K562 (cell line): ENCODE data around the gene KXD1. TPM values are rescaled to one million over a fixed set of nuclear protein-coding genes. Genes with fewer than 3 reads are reported as not detected.

Experiments
- ARID2 ChIP-seq: fragments of 450-650 bp; IDR thresholded peaks from 2 replicates; pipeline ENCODE4 v1.6.1; 2017; ENCODE audit warnings: antibody characterized with exemption, mild to moderate bottlenecking
- FOXM1 ChIP-seq, 2 experiments: fragments of 450-650 bp in 1 of 2; sonication (generic) in 1 of 2; formaldehyde crosslinking in 1 of 2; IDR thresholded peaks; 2 replicates each; pipeline versions ENCODE4 v1.6.1 to v1.9.0; 2017 to 2022; ENCODE audit warnings: low read depth in 2 of 2, mild to moderate bottlenecking in 2 of 2, missing genetic modification reagents in 1 of 2, moderate library complexity in 1 of 2
- GABPA ChIP-seq: fragments of 200-800 bp; sonication (Bioruptor generic); conservative IDR thresholded peaks from 2 replicates; pipeline ENCODE4 v1.6.1; 2016; ENCODE audit warnings: low read depth, missing genetic modification characterization, missing compliant biosample characterization
- NCOA1 ChIP-seq: fragments of 450-650 bp; IDR thresholded peaks from 2 replicates; pipeline ENCODE4 v1.6.1; 2016; ENCODE audit warnings: low read depth
- POLR2B ChIP-seq: fragments of 450-650 bp; IDR thresholded peaks from 2 replicates; pipeline ENCODE4 v1.6.1; 2018; ENCODE audit warnings: low read depth; ENCODE audit not compliant: partially characterized antibody
- SPI1 ChIP-seq: IDR thresholded peaks from 2 replicates; pipeline ENCODE4 v1.6.1; 2011; ENCODE audit warnings: low read depth, low read length, control low read depth, borderline replicate concordance
- ZBTB40 ChIP-seq, 2 experiments: fragments of 450-650 bp in 1 of 2; sonication (generic) in 1 of 2; formaldehyde crosslinking in 1 of 2; IDR thresholded peaks; 2 replicates each; pipeline versions ENCODE4 v1.7.1 to v1.9.0; 2016 to 2022; ENCODE audit warnings: inconsistent platforms in 1 of 2, mild to moderate bottlenecking in 1 of 2, missing genetic modification reagents in 1 of 2
- ZEB2 ChIP-seq: fragments of 450-650 bp; IDR thresholded peaks from 2 replicates; pipeline ENCODE4 v1.6.1; 2016
- ZKSCAN8 ChIP-seq: fragments of 200-800 bp; sonication (Bioruptor generic); IDR thresholded peaks from 2 replicates; pipeline ENCODE4 v1.6.1; 2016; ENCODE audit warnings: missing genetic modification characterization, missing compliant biosample characterization
- polyA plus RNA-seq, 8 experiments: library from polyadenylated mRNA; depleted of rRNA in 4 of 8; stranded (reverse) in 5 of 8; unstranded in 3 of 8; fragments of >200 nt; fragmentation: Nextera tagmentation in 2 of 8; fragmentation: Illumina TruSeq in 1 of 8; extraction: Ambion mirVana in 2 of 8; extraction: Trizol in 1 of 8; gene quantifications; 2 replicates each; pipeline versions ENCODE4 v1.2.1 to v1.2.3, GENCODE V29; 2011 to 2014; ENCODE audit warnings: inconsistent platforms in 1 of 8, missing spikeins in 1 of 8
- total RNA-seq, 7 experiments: library from RNA; depleted of rRNA in 6 of 7; stranded (reverse); fragments of >200 nt in 6 of 7; fragmentation: Illumina TruSeq in 2 of 7; extraction: Trizol in 2 of 7; gene quantifications; 2 replicates each; pipeline versions ENCODE4 v1.2.1 to v1.2.3, GENCODE V29; 2011 to 2021; ENCODE audit warnings: low replicate concordance in 1 of 7
- TF ChIP-seq, protein P1 (sequence below), 3 experiments: fragments of 200-800 bp in 1 of 3; fragments of 250-450 bp in 1 of 3; fragments of 450-650 bp in 1 of 3; sonication (Bioruptor Pico) in 1 of 3; sonication (Bioruptor generic) in 1 of 3; formaldehyde crosslinking in 1 of 3; IDR thresholded peaks; 2 replicates each; pipeline versions ENCODE4 v1.6.1 to v1.8.0; 2016 to 2022; ENCODE audit warnings: mild to moderate bottlenecking in 2 of 3, missing genetic modification characterization in 2 of 3, missing compliant biosample characterization in 1 of 3, moderate library complexity in 1 of 3
- TF ChIP-seq, protein P2 (sequence below), 3 experiments: fragments of 200-800 bp in 1 of 3; sonication (Bioruptor generic) in 1 of 3; sonication (generic) in 1 of 3; formaldehyde crosslinking in 1 of 3; IDR thresholded peaks; 2 replicates each; pipeline versions ENCODE4 v1.6.1 to v1.8.0; 2016 to 2022; ENCODE audit warnings: mild to moderate bottlenecking in 2 of 3, missing compliant biosample characterization in 2 of 3, missing genetic modification characterization in 2 of 3, missing genetic modification reagents in 1 of 3

Gene KXD1
- total and polyA plus RNA-seq, 9 of the 15 experiments (the other 6 are each of a cell fraction or from before 2014, with no cell fraction given) = 21.9 to 210 (median 118) TPM

GRCh38 chr19:18588611-18589379 is 31.1 kb downstream of the KXD1 start, which contains the start of gene REX1BD (continued):
- TF ChIP-seq POLR2B (peak; percentile 61), SPI1 (0 out of 2 replicates have a peak, but pooled peaks have one; percentile 8), FOXM1 (IDR thresholded peaks at IDR 0.05; ENCODE audit: low read depth) (peak; percentile 67), FOXM1 (CRISPR knock-in tag; IDR thresholded peaks at IDR 0.05; ENCODE audit: low read depth) (peak; percentile 27; the same call in 1 of the 2 replicates), ARID2 (no peak), ZBTB40 (IDR thresholded peaks at IDR 0.05) (peak; percentile 58), ZBTB40 (CRISPR knock-in tag; IDR thresholded peaks at IDR 0.05) (no peak), ZKSCAN8 (CRISPR knock-in tag) (0 out of 2 replicates have a peak, but pooled peaks have one; percentile 17), GABPA (peak; percentile 66), ZEB2 (no peak), NCOA1 (no peak)
- TF ChIP-seq, protein P1, sequence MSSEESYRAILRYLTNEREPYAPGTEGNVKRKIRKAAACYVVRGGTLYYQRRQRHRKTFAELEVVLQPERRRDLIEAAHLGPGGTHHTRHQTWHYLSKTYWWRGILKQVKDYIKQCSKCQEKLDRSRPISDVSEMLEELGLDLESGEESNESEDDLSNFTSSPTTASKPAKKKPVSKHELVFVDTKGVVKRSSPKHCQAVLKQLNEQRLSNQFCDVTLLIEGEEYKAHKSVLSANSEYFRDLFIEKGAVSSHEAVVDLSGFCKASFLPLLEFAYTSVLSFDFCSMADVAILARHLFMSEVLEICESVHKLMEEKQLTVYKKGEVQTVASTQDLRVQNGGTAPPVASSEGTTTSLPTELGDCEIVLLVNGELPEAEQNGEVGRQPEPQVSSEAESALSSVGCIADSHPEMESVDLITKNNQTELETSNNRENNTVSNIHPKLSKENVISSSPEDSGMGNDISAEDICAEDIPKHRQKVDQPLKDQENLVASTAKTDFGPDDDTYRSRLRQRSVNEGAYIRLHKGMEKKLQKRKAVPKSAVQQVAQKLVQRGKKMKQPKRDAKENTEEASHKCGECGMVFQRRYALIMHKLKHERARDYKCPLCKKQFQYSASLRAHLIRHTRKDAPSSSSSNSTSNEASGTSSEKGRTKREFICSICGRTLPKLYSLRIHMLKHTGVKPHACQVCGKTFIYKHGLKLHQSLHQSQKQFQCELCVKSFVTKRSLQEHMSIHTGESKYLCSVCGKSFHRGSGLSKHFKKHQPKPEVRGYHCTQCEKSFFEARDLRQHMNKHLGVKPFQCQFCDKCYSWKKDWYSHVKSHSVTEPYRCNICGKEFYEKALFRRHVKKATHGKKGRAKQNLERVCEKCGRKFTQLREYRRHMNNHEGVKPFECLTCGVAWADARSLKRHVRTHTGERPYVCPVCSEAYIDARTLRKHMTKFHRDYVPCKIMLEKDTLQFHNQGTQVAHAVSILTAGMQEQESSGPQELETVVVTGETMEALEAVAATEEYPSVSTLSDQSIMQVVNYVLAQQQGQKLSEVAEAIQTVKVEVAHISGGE (CRISPR knock-in tag; IDR thresholded peaks at IDR 0.05) = peak in 1 of 3 experiments; percentile 81; a peak in 2 of 6 replicates
- TF ChIP-seq, protein P2, sequence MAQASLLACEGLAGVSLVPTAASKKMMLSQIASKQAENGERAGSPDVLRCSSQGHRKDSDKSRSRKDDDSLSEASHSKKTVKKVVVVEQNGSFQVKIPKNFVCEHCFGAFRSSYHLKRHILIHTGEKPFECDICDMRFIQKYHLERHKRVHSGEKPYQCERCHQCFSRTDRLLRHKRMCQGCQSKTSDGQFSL (CRISPR knock-in tag; IDR thresholded peaks at IDR 0.05) = peak; percentile 88
- TF ChIP-seq, protein P2 (tag; IDR thresholded peaks at IDR 0.05) = no peak
